LHCN-M2 (cell line): ENCODE measurements around the gene ANKRD40. TPM values are rescaled to one million over a fixed set of nuclear protein-coding genes. Genes with fewer than 3 reads are reported as not detected.
A peak's percentile ranks its signal among the peaks of the same experiment; 100 is the strongest.

Experiments used
- DNase-seq: peaks from one replicate; pipeline ENCODE4 v3.0.0-alpha.2; 2012; ENCODE audit warnings: low read depth
- total RNA-seq: library from RNA; depleted of rRNA; stranded (reverse); fragments of >200 nt; gene quantifications from 2 replicates; pipeline ENCODE4 v1.2.3, GENCODE V29; 2014

The ANKRD40 gene
- total RNA-seq, 1 experiment from 2014 or later: 34.2 TPM

GRCh38 chr17:50668838-50669581 is 38.7 kb downstream of the ANKRD40 start:
- DNase-seq: no peak

- no peak for DNase-seq
Observed at GRCh38 chr17:50668025-50668837, 39.5 kb downstream of the ANKRD40 start.

- no peak for DNase-seq
Observed at GRCh38 chr17:50667259-50668024, 40.3 kb downstream of the ANKRD40 start.

- no peak for DNase-seq
Observed at GRCh38 chr17:50666316-50666715, 41.4 kb downstream of the ANKRD40 start.

GRCh38 chr17:50665838-50666237 is 41.9 kb downstream of the ANKRD40 start:
- no peak for DNase-seq

DNA sequence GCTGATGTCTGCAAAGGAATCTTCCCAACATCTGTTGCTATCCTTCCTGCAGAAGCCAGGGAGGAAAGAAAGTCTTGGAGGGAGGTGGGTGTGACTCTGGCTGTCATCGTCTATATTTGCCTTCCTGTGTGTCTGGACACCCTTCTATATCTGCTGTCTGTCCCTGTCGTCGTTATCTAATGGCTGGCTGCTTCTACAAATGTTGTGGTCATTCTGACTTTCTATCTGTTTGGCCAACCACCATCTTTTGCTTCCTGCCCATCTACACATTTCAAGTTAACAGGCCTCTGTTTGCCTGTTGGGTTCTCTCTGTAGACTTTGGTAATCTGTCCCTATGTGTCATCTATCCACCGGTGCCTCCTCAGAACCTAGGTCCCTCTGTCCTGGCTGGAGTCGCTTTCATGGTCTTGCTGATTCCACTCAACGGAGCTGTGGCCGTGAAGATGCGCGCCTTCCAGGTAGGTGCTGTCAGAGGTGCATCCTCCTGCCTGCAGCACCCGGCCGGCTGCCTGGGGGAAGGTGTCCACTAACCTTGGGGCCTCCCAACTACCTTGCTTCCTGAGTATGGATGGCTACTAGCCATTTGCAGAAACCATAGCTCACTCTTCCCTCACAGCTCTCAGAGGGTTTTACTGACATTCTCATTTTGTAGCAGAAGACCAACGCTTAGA is 42.8 kb downstream of the ANKRD40 start:
- no peak for DNase-seq

- DNase-seq: no peak
Observed at GRCh38 chr17:50663812-50664374, 43.8 kb downstream of the ANKRD40 start.

- no peak for DNase-seq
Observed at GRCh38 chr17:50662632-50663225, 45.0 kb downstream of the ANKRD40 start.

GRCh38 chr17:50661795-50662391 is 45.8 kb downstream of the ANKRD40 start:
- peak; percentile 80 for DNase-seq

GRCh38 chr17:50661348-50661747 is 46.4 kb downstream of the ANKRD40 start:
- no peak for DNase-seq

- no peak for DNase-seq
Observed at GRCh38 chr17:50660887-50661345, 46.8 kb downstream of the ANKRD40 start.

DNA sequence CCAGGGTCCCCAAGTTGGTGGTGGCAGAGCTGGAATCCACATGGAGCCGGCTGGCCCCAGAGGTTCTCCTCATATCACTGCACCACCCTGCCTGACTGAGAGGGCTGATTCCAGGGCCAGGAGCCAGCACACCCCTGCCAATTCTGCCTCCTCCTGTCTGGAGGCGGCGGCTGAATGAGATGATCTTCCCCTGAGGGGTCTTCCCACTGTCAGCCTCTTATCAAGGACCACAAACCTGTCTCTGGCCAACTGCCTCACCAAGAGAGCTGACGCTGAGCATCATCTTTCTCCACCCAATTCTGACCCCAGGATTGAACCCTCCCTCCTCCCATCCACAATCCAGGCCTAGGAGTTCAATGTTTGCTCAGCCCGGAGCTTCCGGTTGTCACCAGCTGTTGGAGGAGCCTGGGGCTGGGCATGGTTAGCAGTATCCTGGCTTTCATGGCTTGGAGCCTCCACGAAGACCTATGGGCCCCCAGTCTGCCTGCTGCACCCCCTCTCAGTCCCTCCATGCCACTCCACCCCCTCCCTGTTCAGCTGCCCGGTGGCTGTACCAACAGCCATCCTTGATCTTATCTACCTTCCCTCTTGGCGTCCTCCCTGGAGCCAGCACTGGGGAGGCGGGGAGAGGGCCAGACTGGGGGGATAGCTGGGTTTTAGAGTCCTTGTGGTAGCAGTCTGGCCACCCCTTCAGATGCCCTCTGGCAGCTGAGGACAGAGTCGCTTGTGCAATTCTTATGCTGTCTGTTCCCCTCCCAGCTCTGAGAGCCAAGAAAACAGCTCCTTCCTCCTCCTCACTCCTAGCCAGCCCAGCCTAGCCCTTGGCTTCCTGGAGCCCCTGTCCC is 47.5 kb downstream of the ANKRD40 start:
- DNase-seq: peak; percentile 41

- DNase-seq: no peak
Observed at GRCh38 chr17:50659179-50659578, 48.5 kb downstream of the ANKRD40 start.

GRCh38 chr17:50658616-50659015 is 49.1 kb downstream of the ANKRD40 start:
- no peak for DNase-seq

- DNase-seq: no peak
Observed at GRCh38 chr17:50657627-50658026, 50.1 kb downstream of the ANKRD40 start.

GRCh38 chr17:50657054-50657453 is 50.7 kb downstream of the ANKRD40 start:
- DNase-seq: no peak

- no peak for DNase-seq
Observed at GRCh38 chr17:50656509-50656908, 51.2 kb downstream of the ANKRD40 start.

DNA sequence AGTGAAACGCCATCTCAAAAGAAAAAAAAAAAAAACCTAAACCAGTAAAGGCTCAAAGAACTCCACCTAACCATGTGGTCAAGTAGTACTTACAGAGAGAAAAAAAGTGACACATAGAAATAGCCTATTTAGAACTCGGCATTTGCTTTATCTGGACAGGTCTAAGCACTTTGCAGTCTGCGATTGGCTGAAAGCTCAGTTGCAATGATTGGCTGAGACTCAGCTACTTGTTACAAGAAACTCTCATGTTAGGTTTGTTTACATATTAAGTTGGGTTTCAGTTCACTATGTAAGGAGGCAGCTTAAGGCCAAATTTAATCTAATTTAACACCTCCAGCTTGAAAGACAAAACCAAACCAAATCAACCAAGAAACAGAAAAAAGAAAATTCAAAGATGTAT is 54.0 kb downstream of the ANKRD40 start:
- no peak for DNase-seq

GRCh38 chr17:50651661-50652060 is 56.1 kb downstream of the ANKRD40 start:
- DNase-seq: no peak
